Measurements from ENCODE around the gene UBE2F. TPM values are rescaled to one million over a fixed set of nuclear protein-coding genes. Genes with fewer than 3 reads are reported as not detected.

UBE2F gene
- total and polyA plus RNA-seq, 9 of the 15 experiments (the other 6 are each of a cell fraction or from before 2014, with no cell fraction given): 18.1 to 88.1 (median 53.0) TPM

- TF ChIP-seq ZBTB49 (CRISPR knock-in tag; IDR thresholded peaks at IDR 0.05; ENCODE audit: borderline replicate concordance) (no peak), CBX8 (IDR thresholded peaks at IDR 0.05; ENCODE audit: borderline replicate concordance, extremely low read depth, low read depth, low read length, poor library complexity, severe bottlenecking) (no peak), ARID2 (IDR thresholded peaks at IDR 0.05) (no peak), ATF4 (CRISPR knock-in tag; IDR thresholded peaks at IDR 0.05) (peak; percentile 87), POLR2A (conservative IDR thresholded peaks at IDR 0.05) (no peak), SRSF1 (IDR thresholded peaks at IDR 0.05; ENCODE audit: low read depth, low read length) (no peak), HCFC1 (IDR thresholded peaks at IDR 0.05; ENCODE audit: low read depth, low read length) (peak; percentile 30; the same call in 1 of the 2 replicates), NFYB (IDR thresholded peaks at IDR 0.05; ENCODE audit: extremely low read depth, insufficient read length) (no peak), SAFB2 (IDR thresholded peaks at IDR 0.05; ENCODE audit: borderline replicate concordance, low read depth, low read length, severe bottlenecking) (no peak), ZBTB8A (IDR thresholded peaks at IDR 0.05; ENCODE audit: partially characterized antibody) (no peak), RBFOX2 (IDR thresholded peaks at IDR 0.05; ENCODE audit: low read depth, low read length) (no peak), PURB (CRISPR knock-in tag; IDR thresholded peaks at IDR 0.05; ENCODE audit: low read depth) (no peak), ZSCAN29 (IDR thresholded peaks at IDR 0.05) (no peak), USF2 (CRISPR knock-in tag; IDR thresholded peaks at IDR 0.05) (no peak), CEBPG (CRISPR knock-in tag; IDR thresholded peaks at IDR 0.05) (peak; percentile 96), CEBPG (tag; conservative IDR thresholded peaks at IDR 0.05 in 1 of 2, IDR thresholded peaks at IDR 0.05 in 1 of 2) (peak; percentile 92 to 97), GABPB2 (CRISPR knock-in tag; conservative IDR thresholded peaks at IDR 0.05) (no peak), HOXB6 (CRISPR knock-in tag; IDR thresholded peaks at IDR 0.05; ENCODE audit: borderline replicate concordance) (no peak), HMG20B (CRISPR knock-in tag; IDR thresholded peaks at IDR 0.05) (no peak), HSF4 (CRISPR knock-in tag; IDR thresholded peaks at IDR 0.05; ENCODE audit: borderline replicate concordance) (peak; percentile 94), PCBP1 (IDR thresholded peaks at IDR 0.05; ENCODE audit: low read depth, low read length, poor library complexity, severe bottlenecking) (no peak), RBBP5 (IDR thresholded peaks at IDR 0.05; ENCODE audit: borderline replicate concordance, insufficient read depth, low read length, poor library complexity, severe bottlenecking) (no peak)
Observed at GRCh38 chr2:237964578-237965404, 2.0 kb upstream of the UBE2F start (continued).

All from K562 (cell line).